ENCODE measurements around the gene ADGRD1.

The ADGRD1 gene

GRCh38 chr12:131133994-131134393 lies 180.3 kb downstream of the ADGRD1 start:
- Histone ChIP-seq H3K27me3 (ENCODE audit: insufficient read depth, low read length, poor library complexity) (no peaks in the 10 kb centered on the region), H3K79me2 (ENCODE audit: insufficient read depth, low read length) (no peaks in the 10 kb centered on the region), H3K9me3 (ENCODE audit: insufficient read depth, low read length, severe bottlenecking) (no peaks in the 10 kb centered on the region), H4K20me1 (ENCODE audit: insufficient read depth, low read length) (peaks cover 4% of the 10 kb centered on the region; the same call in 1 of the 2 replicates), H3K9ac (ENCODE audit: low read depth, low read length) (no peak overlapping the region), H3K4me3 (ENCODE audit: low read depth in 1 of 2, low read length in 2 of 2) (no peak overlapping the region), H2AFZ (ENCODE audit: low read depth, low read length) (no peak overlapping the region), H3K27ac (ENCODE audit: low read length) (no peak overlapping the region), H3K4me2 (ENCODE audit: insufficient read depth, low read length) (no peak overlapping the region), H3K36me3 (ENCODE audit: insufficient read depth, low read length) (no peaks in the 10 kb centered on the region), H3K4me1 (ENCODE audit: insufficient read depth, low read length) (no peaks in the 10 kb centered on the region)
- DNase-seq (no peak), ATAC-seq (ENCODE audit: insufficient read depth, low read depth) (no peak)
- no peak for TF ChIP-seq CTCF (IDR thresholded peaks at IDR 0.05; ENCODE audit: borderline replicate concordance, extremely low read depth, low read length, poor library complexity, severe bottlenecking)
- TF ChIP-seq EZH2 (IDR thresholded peaks at IDR 0.05; ENCODE audit: borderline replicate concordance, low read depth, low read length, severe bottlenecking): no peak

- H3K4me2 ChIP-seq (ENCODE audit: insufficient read depth, low read length): no peak overlapping the region
Measured at GRCh38 chr12:131134523-131135310, 181.0 kb downstream of the ADGRD1 start.

GRCh38 chr12:131135311-131135785 lies 181.6 kb downstream of the ADGRD1 start:
- no peaks in the 10 kb centered on the region for H3K9me3 ChIP-seq (ENCODE audit: insufficient read depth, low read length, severe bottlenecking)
- no peaks in the 10 kb centered on the region for H3K79me2 ChIP-seq (ENCODE audit: insufficient read depth, low read length)
- ATAC-seq (ENCODE audit: insufficient read depth, low read depth) (no peak), DNase-seq (no peak)
- no peaks in the 10 kb centered on the region for H3K36me3 ChIP-seq (ENCODE audit: insufficient read depth, low read length)
- H3K27ac ChIP-seq (ENCODE audit: low read length): no peak overlapping the region
- peaks cover 4% of the 10 kb centered on the region; the same call in 1 of the 2 replicates for H4K20me1 ChIP-seq (ENCODE audit: insufficient read depth, low read length)
- H3K27me3 ChIP-seq (ENCODE audit: insufficient read depth, low read length, poor library complexity): no peaks in the 10 kb centered on the region
- no peak overlapping the region for H3K4me3 ChIP-seq (ENCODE audit: low read depth in 1 of 2, low read length in 2 of 2)
- no peak overlapping the region for H2AFZ ChIP-seq (ENCODE audit: low read depth, low read length)
- H3K4me1 ChIP-seq (ENCODE audit: insufficient read depth, low read length): no peaks in the 10 kb centered on the region
- H3K9ac ChIP-seq (ENCODE audit: low read depth, low read length): no peak overlapping the region
- TF ChIP-seq CTCF (IDR thresholded peaks at IDR 0.05; ENCODE audit: borderline replicate concordance, extremely low read depth, low read length, poor library complexity, severe bottlenecking) (no peak), EZH2 (IDR thresholded peaks at IDR 0.05; ENCODE audit: borderline replicate concordance, low read depth, low read length, severe bottlenecking) (no peak)
- H3K4me2 ChIP-seq (ENCODE audit: insufficient read depth, low read length): no peak overlapping the region

More at GRCh38 chr12:131134523-131135310, 181.0 kb downstream of the ADGRD1 start:
- TF ChIP-seq EZH2 (IDR thresholded peaks at IDR 0.05; ENCODE audit: borderline replicate concordance, low read depth, low read length, severe bottlenecking) (no peak), CTCF (IDR thresholded peaks at IDR 0.05; ENCODE audit: borderline replicate concordance, extremely low read depth, low read length, poor library complexity, severe bottlenecking) (no peak)
- Histone ChIP-seq H3K4me3 (ENCODE audit: low read depth in 1 of 2, low read length in 2 of 2) (no peak overlapping the region), H3K36me3 (ENCODE audit: insufficient read depth, low read length) (no peaks in the 10 kb centered on the region), H3K27ac (ENCODE audit: low read length) (no peak overlapping the region), H3K9me3 (ENCODE audit: insufficient read depth, low read length, severe bottlenecking) (no peaks in the 10 kb centered on the region), H2AFZ (ENCODE audit: low read depth, low read length) (no peak overlapping the region), H3K4me1 (ENCODE audit: insufficient read depth, low read length) (no peaks in the 10 kb centered on the region), H3K79me2 (ENCODE audit: insufficient read depth, low read length) (no peaks in the 10 kb centered on the region), H3K27me3 (ENCODE audit: insufficient read depth, low read length, poor library complexity) (no peaks in the 10 kb centered on the region), H3K9ac (ENCODE audit: low read depth, low read length) (no peak overlapping the region), H4K20me1 (ENCODE audit: insufficient read depth, low read length) (peaks cover 4% of the 10 kb centered on the region; the same call in 1 of the 2 replicates)
- DNase-seq: no peak
- ATAC-seq (ENCODE audit: insufficient read depth, low read depth): no peak

All from DND-41 (cell line).